H1 (cell line): Measurements from ENCODE around the gene DBH. TPM values are rescaled to one million over a fixed set of nuclear protein-coding genes. Genes with fewer than 3 reads are reported as not detected.

Experiments used
- CTCF ChIA-PET: fragments of 300-600 bp; sonication (Branson Sonifier 250); formaldehyde crosslinking; loops from one replicate; lab custom pipeline; 2021; ENCODE audit not compliant: partially characterized antibody; lab: Charles Lee
- POLR2A ChIA-PET: fragments of 300-600 bp; sonication (Branson Sonifier 250); formaldehyde crosslinking; loops from one replicate; lab custom pipeline; 2021; ENCODE audit warnings: inconsistent platforms; ENCODE audit not compliant: partially characterized antibody; lab: Charles Lee
- DNase-seq, 2 experiments: peaks; one replicate each; pipeline versions ENCODE4 v3.0.0 to v3.0.0-alpha.2; 2010 to 2022; ENCODE audit warnings: low spot score in 2 of 2, low read depth in 1 of 2, mixed read lengths in 1 of 2
- FAIRE-seq: peaks from 2 replicates; lab custom pipeline; 2011; peaks lifted over from hg19 to GRCh38; lab: Jason Lieb, UNC
- H2AFZ ChIP-seq: 2 replicates; pipeline ENCODE4 v1.8.1; 2012; ENCODE audit warnings: low read length, inconsistent platforms
- H2AK5ac ChIP-seq: 2 replicates; pipeline ENCODE4 v1.6.1; 2013; ENCODE audit warnings: low read depth, low read length
- H2BK120ac ChIP-seq: replicated peaks from 2 replicates; pipeline ENCODE3; 2013; ENCODE audit warnings: low read depth, low read length, inconsistent platforms
- H2BK12ac ChIP-seq: 2 replicates; pipeline ENCODE4 v1.6.1; 2013; ENCODE audit warnings: low read depth, low read length
- H2BK15ac ChIP-seq: 2 replicates; pipeline ENCODE4 v1.6.1; 2013; ENCODE audit warnings: low read length
- H2BK20ac ChIP-seq: 2 replicates; pipeline ENCODE4 v1.6.1; 2013; ENCODE audit warnings: low read length
- H2BK5ac ChIP-seq: 2 replicates; pipeline ENCODE4 v1.6.1; 2013; ENCODE audit warnings: low read depth, low read length
- H3K14ac ChIP-seq: 2 replicates; pipeline ENCODE4 v1.6.1; 2013; ENCODE audit warnings: inconsistent platforms; ENCODE audit not compliant: insufficient read length
- H3K18ac ChIP-seq: 2 replicates; pipeline ENCODE4 v1.6.1; 2013; ENCODE audit warnings: low read length; ENCODE audit errors: extremely low read depth
- H3K23ac ChIP-seq: 2 replicates; pipeline ENCODE4 v1.6.1; 2013; ENCODE audit warnings: inconsistent platforms; ENCODE audit not compliant: insufficient read length
- H3K23me2 ChIP-seq: 2 replicates; pipeline ENCODE4 v1.6.1; 2013; ENCODE audit warnings: low read depth, low read length
- H3K27ac ChIP-seq: 2 replicates; pipeline ENCODE4 v1.6.1; 2011; ENCODE audit warnings: low read depth, low read length, inconsistent platforms
- H3K27me3 ChIP-seq, 4 experiments: replicated peaks in 1 of 4; 1 replicate in 1 of 4; 2 replicates in 3 of 4; pipeline versions ENCODE4 v1.6.1 to v1.8.1; 2011 to 2013; ENCODE audit warnings: low read length in 3 of 4, mild to moderate bottlenecking in 3 of 4, inconsistent platforms in 2 of 4, mixed read lengths in 2 of 4, moderate library complexity in 1 of 4; ENCODE audit not compliant: control insufficient read depth in 3 of 4, insufficient read depth in 3 of 4; ENCODE audit errors: extremely low read depth in 1 of 4
- H3K36me3 ChIP-seq, 4 experiments: 2 replicates each; pipeline versions ENCODE4 v1.6.1 to v1.8.1; 2011 to 2013; ENCODE audit warnings: mild to moderate bottlenecking in 4 of 4, low read length in 3 of 4, moderate library complexity in 2 of 4, control low read depth in 1 of 4, inconsistent platforms in 1 of 4; ENCODE audit not compliant: insufficient read depth in 4 of 4, control insufficient read depth in 2 of 4
- H3K4ac ChIP-seq: replicated peaks from 2 replicates; pipeline ENCODE3; 2013; ENCODE audit warnings: low read length, low read depth, mixed read lengths, inconsistent platforms; ENCODE audit not compliant: insufficient read length
- H3K4me1 ChIP-seq, 4 experiments: replicated peaks in 1 of 4; 1 replicate in 1 of 4; 2 replicates in 3 of 4; pipeline versions ENCODE4 v1.6.1 to v1.8.1; 2011 to 2013; ENCODE audit warnings: low read length in 3 of 4, inconsistent platforms in 2 of 4, mixed read lengths in 1 of 4; ENCODE audit not compliant: insufficient read depth in 4 of 4, control insufficient read depth in 3 of 4
- H3K4me2 ChIP-seq, 2 experiments: 2 replicates each; pipeline versions ENCODE4 v1.6.1 to v1.8.1; 2011 to 2013; ENCODE audit warnings: low read depth in 2 of 2, low read length in 2 of 2, control low read depth in 1 of 2, inconsistent platforms in 1 of 2, mild to moderate bottlenecking in 1 of 2; ENCODE audit not compliant: insufficient read depth in 1 of 2
- H3K4me3 ChIP-seq, 4 experiments: fragments of 200-600, 300-600 bp in 1 of 4; sonication (generic), shearing (Covaris generic), sonication (Bioruptor Twin) in 1 of 4; 2 replicates each; pipeline versions ENCODE4 v1.5.1 to v1.8.1; 2011 to 2016; ENCODE audit warnings: low read length in 4 of 4, low read depth in 3 of 4, control low read depth in 2 of 4, inconsistent platforms in 2 of 4, mild to moderate bottlenecking in 2 of 4, mixed read lengths in 1 of 4, moderate library complexity in 1 of 4; ENCODE audit not compliant: insufficient read depth in 2 of 4; ENCODE audit errors: extremely low read depth in 1 of 4
- H3K56ac ChIP-seq: replicated peaks from 2 replicates; pipeline ENCODE3; 2013; ENCODE audit warnings: low read depth, mild to moderate bottlenecking, mixed read lengths, low read length, inconsistent platforms; ENCODE audit not compliant: insufficient read length
- H3K79me1 ChIP-seq: 2 replicates; pipeline ENCODE4 v1.6.1; 2013; ENCODE audit warnings: low read depth, low read length, control low read depth
- H3K79me2 ChIP-seq, 2 experiments: 2 replicates each; pipeline versions ENCODE4 v1.6.1 to v1.8.1; 2012 to 2013; ENCODE audit warnings: low read length in 2 of 2, mild to moderate bottlenecking in 2 of 2, inconsistent platforms in 1 of 2; ENCODE audit not compliant: insufficient read depth in 2 of 2, control insufficient read depth in 1 of 2
- H3K9ac ChIP-seq, 4 experiments: replicated peaks in 1 of 4; 1 replicate in 1 of 4; 2 replicates in 3 of 4; pipeline versions ENCODE4 v1.6.1 to v1.8.1; 2011 to 2013; ENCODE audit warnings: low read depth in 3 of 4, low read length in 3 of 4, control low read depth in 2 of 4, mild to moderate bottlenecking in 2 of 4, moderate library complexity in 2 of 4, inconsistent platforms in 1 of 4; ENCODE audit errors: extremely low read depth in 1 of 4
- H3K9me3 ChIP-seq, 2 experiments: 2 replicates each; pipeline versions ENCODE4 v1.6.1 to v1.8.1; 2012 to 2013; ENCODE audit warnings: mild to moderate bottlenecking in 2 of 2, moderate library complexity in 2 of 2, control low read depth in 1 of 2, inconsistent platforms in 1 of 2, low read depth in 1 of 2, low read length in 1 of 2, mixed read lengths in 1 of 2; ENCODE audit not compliant: insufficient read depth in 2 of 2
- H4K20me1 ChIP-seq, 2 experiments: replicated peaks in 1 of 2; 2 replicates each; pipeline versions ENCODE3 to v1.8.1; 2011 to 2013; ENCODE audit warnings: inconsistent platforms in 2 of 2, low read length in 2 of 2, mild to moderate bottlenecking in 1 of 2; ENCODE audit not compliant: insufficient read depth in 2 of 2, control insufficient read depth in 1 of 2
- H4K5ac ChIP-seq: 2 replicates; pipeline ENCODE4 v1.6.1; 2013; ENCODE audit warnings: low read length, low read depth, mixed read lengths, inconsistent platforms; ENCODE audit not compliant: insufficient read length
- H4K8ac ChIP-seq: 2 replicates; pipeline ENCODE4 v1.8.0; 2013; ENCODE audit warnings: mild to moderate bottlenecking, moderate library complexity, low read length, inconsistent platforms; ENCODE audit not compliant: insufficient read depth; ENCODE audit errors: extremely low read depth
- H4K91ac ChIP-seq: replicated peaks from 2 replicates; pipeline ENCODE3; 2013; ENCODE audit warnings: low read length, mixed read lengths, inconsistent platforms; ENCODE audit not compliant: insufficient read length
- PHF8 ChIP-seq: fragments of 200-600 bp; sonication (generic); conservative IDR thresholded peaks from 2 replicates; pipeline ENCODE4 v1.7.1; 2012; ENCODE audit warnings: low read depth, mild to moderate bottlenecking, inconsistent platforms, low read length, moderate library complexity
- POLR2AphosphoS5 ChIP-seq: IDR thresholded peaks from 2 replicates; pipeline ENCODE4 v1.6.1; 2011; ENCODE audit warnings: low read depth, low read length
- POU5F1 ChIP-seq: IDR thresholded peaks from 2 replicates; pipeline ENCODE4 v1.6.1; 2011; ENCODE audit warnings: low read depth, mild to moderate bottlenecking, low read length, moderate library complexity
- SAP30 ChIP-seq: fragments of 300-600 bp; sonication (generic); IDR thresholded peaks from 2 replicates; pipeline ENCODE4 v1.7.1; 2012; ENCODE audit warnings: low read length, moderate library complexity, mild to moderate bottlenecking, inconsistent platforms; ENCODE audit not compliant: insufficient read depth, insufficient replicate concordance
- WGBS, 2 experiments: shearing (Covaris generic) in 1 of 2; methylation state at CpG; one replicate each; pipeline versions ENCODE4 v1.1.6 to v1.1.7; 2013 to 2015; ENCODE audit warnings: low lambda C conversion rate in 2 of 2, mixed read lengths in 2 of 2, inconsistent platforms in 1 of 2, low coverage in 1 of 2, missing lambda C conversion rate in 1 of 2; ENCODE audit not compliant: insufficient replicate concordance in 2 of 2, insufficient coverage in 1 of 2, insufficient read length in 1 of 2; ENCODE audit errors: extremely low coverage in 1 of 2, missing lambda C conversion rate in 1 of 2; 5-methylcytosine and 5-hydroxymethylcytosine counted together
- polyA plus RNA-seq, 7 experiments: library from polyadenylated mRNA; depleted of rRNA in 3 of 7; stranded (reverse) in 5 of 7; unstranded in 2 of 7; fragments of >200 nt in 5 of 7; fragments of 200-250 nt in 2 of 7; gene quantifications; 1 replicate in 5 of 7; 2 replicates in 1 of 7; 4 replicates in 1 of 7; pipeline versions ENCODE4 v1.2.1 to v1.2.3, GENCODE V29; 2011 to 2013; ENCODE audit warnings: missing spikeins in 2 of 7, mixed read lengths in 2 of 7
- total RNA-seq: library from RNA; stranded (reverse); fragmentation: NEBNext Ultra II Directional; extraction: Animal tissue kit (Norgen Biotek cat#: 25700); gene quantifications from 2 replicates; pipeline ENCODE4 v1.2.1, GENCODE V29; 2021

The DBH gene
- total and polyA plus RNA-seq, 2 of the 8 experiments (the other 6 are each of a cell fraction or from before 2014, with no cell fraction given), result 0.18 TPM; not detected in 1

DNA sequence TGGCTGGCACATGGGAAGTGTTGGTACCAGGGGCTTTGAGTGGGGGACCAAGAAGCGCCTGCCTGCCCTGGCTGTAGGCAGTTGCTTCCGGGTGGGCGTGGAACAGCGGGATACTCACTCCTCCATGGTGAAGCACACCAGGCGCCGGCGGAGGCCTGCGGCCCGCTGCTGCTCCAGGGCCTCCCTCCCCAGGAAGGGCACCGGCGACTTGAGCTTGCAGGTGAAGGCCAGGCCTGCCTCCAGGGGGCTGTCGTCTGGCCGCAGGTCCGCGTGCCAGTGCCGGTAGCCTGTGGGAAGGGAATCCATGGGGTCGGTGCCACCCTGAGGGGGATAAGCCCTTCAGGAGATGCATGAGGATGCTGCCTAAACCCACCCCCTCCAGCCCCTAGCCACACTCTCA lies 34.3 kb downstream of the DBH start:
- FAIRE-seq, result no peak

More for the DNA sequence above, 34.3 kb downstream of the DBH start:
- Histone ChIP-seq H4K20me1 (no peaks in the 10 kb centered on the region), H3K79me1 (no peaks in the 10 kb centered on the region), H3K9ac (no peak overlapping the region), H2BK5ac (no peak overlapping the region), H3K56ac (no peak overlapping the region), H3K4ac (no peak overlapping the region), H3K27me3 (no peaks in the 10 kb centered on the region), H3K23me2 (no peaks in the 10 kb centered on the region), H4K5ac (no peak overlapping the region), H3K18ac (no peak overlapping the region), H2BK12ac (no peak overlapping the region), H3K14ac (no peak overlapping the region), H3K23ac (no peak overlapping the region), H3K79me2 (no peaks in the 10 kb centered on the region), H3K4me3 (no peak overlapping the region), H3K4me1 (peaks cover 0 to 9% (median 3%) of the 10 kb centered on the region in 4 experiments; a peak in 5 of 7 replicates), H3K9me3 (no peaks in the 10 kb centered on the region; a peak in 1 of 4 replicates)
- WGBS, 2 experiments, result 72% methylated on average over 12 of the region's 17 CpGs; no CpG with 5 or more reads in 1 of the 2 experiments
- CTCF ChIA-PET, result interaction anchor here (0.6 to 2.1 kb wide), 12 partner anchors 13 to 168 kb away, joined by 3 to 10 read pairs (median 4); no protein-coding TSS in a partner anchor
- DNase-seq, result no peak
- TF ChIP-seq POLR2AphosphoS5 (no peak), PHF8 (no peak), POU5F1 (no peak), SAP30 (no peak)
- TF ChIP-seq, all 59 proteins: peak for 0
- Histone ChIP-seq H2BK20ac (no peak overlapping the region), H2AFZ (no peak overlapping the region), H4K8ac (no peak overlapping the region), H3K27ac (no peak overlapping the region), H2AK5ac (no peak overlapping the region), H3K36me3 (no peaks in the 10 kb centered on the region), H2BK120ac (no peak overlapping the region), H2BK15ac (no peak overlapping the region), H3K4me2 (no peak overlapping the region), H4K91ac (no peak overlapping the region)
- POLR2A ChIA-PET, result interaction anchor here (0.7 to 1.3 kb wide), 2 partner anchors 8 to 13 kb away, joined by 3 to 4 read pairs; no protein-coding TSS in a partner anchor
